ENCODE measurements around the gene CEACAM7.

GRCh38 chr19:41652250-41652649, 35.8 kb downstream of the CEACAM7 start:
- TF ChIP-seq CTCF (IDR thresholded peaks at IDR 0.05) (no peak), NFE2L1 (CRISPR knock-in tag; IDR thresholded peaks at IDR 0.05) (no peak), ATF1 (CRISPR knock-in tag; IDR thresholded peaks at IDR 0.05) (no peak), ATF6 (CRISPR knock-in tag; IDR thresholded peaks at IDR 0.05) (no peak), AR (CRISPR knock-in tag; IDR thresholded peaks at IDR 0.05) (no peak), ETV6 (CRISPR knock-in tag; IDR thresholded peaks at IDR 0.05) (no peak), CREB1 (CRISPR knock-in tag; IDR thresholded peaks at IDR 0.05) (no peak), SP1 (CRISPR knock-in tag; conservative IDR thresholded peaks at IDR 0.05) (no peak), JUN (CRISPR knock-in tag; IDR thresholded peaks at IDR 0.05) (no peak), E2F1 (CRISPR knock-in tag; IDR thresholded peaks at IDR 0.05) (no peak), ZNF121 (CRISPR knock-in tag; IDR thresholded peaks at IDR 0.05) (no peak)
